IPS DF 4.7 (cell line): ENCODE results near the gene SUCLG2.

ENCODE experiments used
- DNase-seq: peaks from one replicate; pipeline ENCODE4 v3.0.0-alpha.2; 2013; ENCODE audit warnings: low spot score; ENCODE audit errors: extremely low read depth

SUCLG2 gene

DNA sequence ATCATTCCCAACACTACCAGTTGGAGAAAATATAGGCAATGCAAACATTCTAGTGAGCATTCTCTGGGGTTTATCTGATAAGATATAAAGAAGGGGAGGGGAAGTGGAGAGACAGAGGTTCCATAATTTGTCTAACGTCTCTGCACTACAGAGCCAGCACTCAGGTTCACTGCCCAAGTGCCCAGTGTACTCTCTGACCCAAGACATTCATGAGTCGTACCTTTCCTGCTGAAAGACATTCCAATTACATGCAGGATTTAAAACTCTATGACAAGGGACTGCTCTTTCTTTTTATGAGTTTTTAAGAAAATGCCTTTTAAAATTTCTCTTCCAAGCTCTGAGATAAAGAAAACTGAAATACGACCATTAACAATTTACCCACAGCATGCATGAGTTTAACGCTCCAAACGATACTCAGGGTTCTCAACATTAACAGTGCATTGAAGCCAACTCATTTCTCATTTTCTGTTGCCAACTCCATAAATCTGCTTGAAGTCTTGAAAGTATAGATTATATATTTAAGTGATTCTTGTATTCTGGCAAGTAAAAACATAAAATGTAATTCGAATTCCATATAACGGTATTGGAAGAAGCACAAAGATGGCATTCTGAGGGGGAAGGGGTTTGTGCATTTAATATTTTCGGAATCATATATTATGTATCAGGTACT is 193.4 kb downstream of the SUCLG2 start:
- DNase-seq, result no peak

DNA sequence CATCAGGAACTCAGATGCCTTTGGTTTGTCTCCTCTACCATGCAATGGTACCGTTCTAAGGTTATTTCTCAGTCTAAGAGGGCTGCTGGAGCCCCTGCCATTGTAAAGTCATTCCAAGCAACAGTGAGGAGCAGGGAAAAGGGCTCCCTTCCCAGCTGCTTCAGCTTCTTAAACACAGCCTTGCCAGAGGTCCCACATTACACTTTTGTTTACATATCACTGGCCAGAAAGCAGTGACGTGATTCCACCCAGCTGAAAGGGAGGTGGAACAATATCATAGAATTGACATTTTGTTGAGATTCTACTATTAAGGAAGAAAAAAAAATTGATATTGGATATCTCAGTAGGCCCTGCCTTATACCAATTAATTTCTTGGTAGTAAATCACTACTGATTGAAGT is 194.6 kb downstream of the SUCLG2 start:
- no peak for DNase-seq

DNA sequence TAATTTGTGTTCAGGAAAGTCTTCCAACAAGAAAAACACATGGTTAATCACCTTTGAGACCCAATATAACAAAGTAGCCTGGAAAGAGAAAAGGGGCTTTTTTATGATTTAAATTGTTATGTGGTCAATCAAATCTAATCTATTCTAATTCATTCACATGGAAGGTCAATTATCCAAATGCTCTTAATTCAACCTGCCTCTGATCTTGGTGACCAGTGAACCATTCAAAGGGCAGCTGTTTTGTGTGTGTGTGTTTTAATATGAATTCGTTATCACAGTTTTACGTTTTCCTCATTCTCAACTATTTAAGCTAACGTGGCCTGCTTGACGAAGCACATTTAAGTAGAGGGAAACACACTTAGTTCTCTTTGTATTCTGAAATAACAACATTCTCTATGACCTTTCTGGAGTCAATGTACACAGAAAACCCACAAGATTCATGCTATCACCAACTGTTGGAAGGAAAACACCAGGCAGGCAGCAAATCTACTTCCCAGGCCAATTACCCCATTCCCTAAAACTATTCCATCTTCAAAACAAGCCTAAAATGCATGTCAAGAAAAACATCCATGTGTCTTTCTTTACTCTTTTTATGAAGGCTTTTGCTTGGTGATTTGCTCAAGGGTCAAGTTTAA is 195.4 kb downstream of the SUCLG2 start:
- DNase-seq, result no peak

DNA sequence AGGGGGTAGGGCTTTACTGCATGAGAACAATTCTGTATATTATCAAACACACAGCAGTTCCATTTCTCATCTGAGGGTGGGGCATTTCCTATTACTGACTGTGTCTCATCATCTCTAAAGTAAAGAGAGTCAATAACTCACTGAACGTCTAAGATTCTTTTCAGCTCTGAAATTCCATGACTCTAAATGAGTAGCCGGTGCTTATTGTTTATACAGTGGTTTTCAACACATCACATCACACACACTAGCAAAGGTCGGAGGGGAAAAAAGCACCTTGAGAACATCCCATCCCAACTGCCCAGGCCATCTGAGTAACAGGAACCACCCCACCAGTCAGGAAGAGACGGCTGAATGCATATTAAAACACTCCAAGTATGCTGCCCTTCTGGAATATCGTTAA is 196.0 kb downstream of the SUCLG2 start:
- no peak for DNase-seq

DNA sequence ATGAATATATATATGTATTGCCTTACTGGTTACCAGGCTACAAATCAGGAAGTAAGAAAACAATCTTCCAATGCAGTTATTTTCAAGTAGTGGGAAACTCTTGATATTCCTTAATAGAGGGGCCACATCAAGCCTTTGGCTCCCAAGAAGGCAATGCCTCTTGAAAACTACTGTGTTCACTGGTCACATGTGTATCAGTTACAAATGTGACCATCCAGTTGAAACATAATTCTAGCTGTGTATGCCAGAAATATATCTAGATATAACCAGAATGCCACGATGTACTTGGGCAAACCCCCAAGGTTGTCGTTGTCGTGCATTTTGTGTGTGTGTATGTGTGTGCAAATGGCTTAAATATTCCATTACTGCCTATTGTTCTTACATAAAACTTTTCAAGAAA is 200.8 kb downstream of the SUCLG2 start:
- DNase-seq, result no peak

DNA sequence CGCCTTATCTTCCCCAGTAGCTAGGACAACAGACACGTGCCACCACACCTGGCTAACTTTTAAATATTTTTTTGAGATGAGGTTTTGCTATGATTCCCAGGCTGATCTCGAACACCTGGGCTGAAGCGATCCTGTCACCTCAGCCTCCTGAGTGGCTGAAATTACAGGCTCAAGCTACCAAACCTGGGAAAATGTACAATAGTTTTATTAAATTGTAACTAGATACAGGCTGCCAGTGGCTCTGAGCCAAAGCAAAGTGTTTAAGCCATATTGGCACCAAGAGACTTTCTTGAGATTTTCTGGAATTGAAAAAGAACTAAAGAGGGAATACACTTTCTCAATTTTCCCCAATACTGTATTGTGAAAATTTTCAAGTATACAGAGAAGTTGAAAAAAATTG is 204.3 kb downstream of the SUCLG2 start:
- DNase-seq, result no peak

DNA sequence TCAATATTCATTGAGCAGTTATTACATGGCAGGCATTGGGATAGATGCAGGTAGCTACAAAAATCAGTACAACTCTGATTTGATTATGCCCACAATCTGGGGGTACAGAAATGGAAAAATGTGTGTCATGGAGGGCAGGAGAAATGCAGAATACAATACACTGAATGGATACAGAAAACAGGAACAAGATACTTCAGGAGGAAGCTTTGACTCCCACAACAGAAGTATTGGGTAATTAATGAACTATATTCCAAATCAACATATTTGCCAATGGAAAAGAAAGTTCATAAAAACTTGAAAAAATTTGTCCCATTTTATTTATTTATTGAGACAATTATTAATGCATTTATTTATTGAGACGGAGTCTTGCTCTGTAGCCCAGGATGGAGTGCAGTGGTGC is 207.0 kb downstream of the SUCLG2 start:
- DNase-seq, result no peak

DNA sequence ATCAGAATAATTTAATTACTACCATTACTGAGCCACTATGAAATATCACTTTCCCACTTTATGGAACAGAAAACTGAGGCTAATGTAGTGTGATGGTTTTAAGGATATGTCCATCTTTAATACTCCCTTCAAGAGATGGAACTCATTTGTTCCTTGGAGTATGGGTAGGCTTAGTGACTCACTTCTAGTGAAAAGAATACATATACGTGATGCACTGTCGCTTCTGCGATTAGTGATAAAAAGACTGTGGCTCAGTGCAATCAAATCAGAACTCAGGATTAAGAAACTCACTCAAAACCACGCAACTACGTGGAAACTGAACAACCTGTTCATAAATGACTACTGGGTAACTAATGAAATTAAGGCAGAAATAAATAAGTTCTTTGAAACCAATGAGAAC is 216.6 kb downstream of the SUCLG2 start:
- DNase-seq, result no peak

DNA sequence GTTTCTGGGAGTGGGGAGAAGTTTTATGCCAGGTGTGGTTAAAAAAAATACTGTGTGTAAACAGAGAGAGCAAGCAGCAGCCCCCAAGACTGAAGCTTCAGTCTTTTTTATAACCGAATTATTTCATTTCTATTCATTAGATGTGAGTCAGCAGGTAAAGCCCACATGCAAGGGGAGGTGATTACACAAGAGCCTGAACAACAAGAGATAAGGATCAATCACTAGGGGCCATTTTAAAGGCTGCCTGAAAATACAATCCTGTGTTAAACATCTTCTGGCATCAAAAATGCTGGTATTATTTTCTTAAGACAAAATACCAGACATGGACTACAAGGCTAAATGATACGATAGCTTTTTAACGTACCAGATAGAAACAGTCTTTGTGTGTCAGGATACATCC is 217.3 kb downstream of the SUCLG2 start:
- no peak for DNase-seq

DNA sequence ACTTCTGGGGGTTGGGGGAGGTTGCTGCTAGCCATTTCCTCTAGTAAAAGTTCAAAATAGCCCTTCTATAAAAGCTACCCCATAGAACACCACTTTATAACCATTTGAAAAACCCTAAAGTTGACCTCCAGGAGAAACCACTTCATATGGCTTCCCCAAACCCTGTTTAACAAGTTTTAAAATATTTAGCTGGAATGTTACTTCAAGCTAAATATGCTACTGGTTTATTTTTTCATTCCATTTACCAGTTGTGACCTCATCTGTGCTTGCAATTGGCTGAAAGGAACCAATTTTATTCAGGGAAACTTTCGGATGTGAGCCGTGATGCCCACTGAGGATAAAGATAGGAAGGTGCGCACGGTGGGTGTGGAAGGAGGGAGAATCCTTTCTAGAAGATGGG is 221.3 kb downstream of the SUCLG2 start:
- DNase-seq, result no peak

DNA sequence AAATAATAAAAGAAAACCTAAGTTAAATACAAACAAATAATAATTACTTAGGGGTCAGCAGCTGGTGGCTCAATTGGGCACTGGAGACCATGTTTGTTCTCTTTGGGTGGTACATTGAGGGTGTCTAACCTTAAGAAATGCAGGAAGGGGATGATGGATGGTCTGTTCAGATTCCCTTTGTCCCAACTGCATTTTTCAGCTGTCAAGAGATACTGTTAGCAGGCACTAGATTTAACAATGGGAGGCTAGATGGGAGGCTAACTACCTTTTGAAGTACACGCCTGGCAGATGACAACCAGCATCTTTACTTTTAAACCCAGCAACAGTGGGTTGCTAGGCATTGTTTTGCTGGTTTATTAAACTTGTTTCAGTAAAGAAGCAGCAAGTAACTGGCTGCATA is 222.5 kb downstream of the SUCLG2 start:
- DNase-seq, result no peak

DNA sequence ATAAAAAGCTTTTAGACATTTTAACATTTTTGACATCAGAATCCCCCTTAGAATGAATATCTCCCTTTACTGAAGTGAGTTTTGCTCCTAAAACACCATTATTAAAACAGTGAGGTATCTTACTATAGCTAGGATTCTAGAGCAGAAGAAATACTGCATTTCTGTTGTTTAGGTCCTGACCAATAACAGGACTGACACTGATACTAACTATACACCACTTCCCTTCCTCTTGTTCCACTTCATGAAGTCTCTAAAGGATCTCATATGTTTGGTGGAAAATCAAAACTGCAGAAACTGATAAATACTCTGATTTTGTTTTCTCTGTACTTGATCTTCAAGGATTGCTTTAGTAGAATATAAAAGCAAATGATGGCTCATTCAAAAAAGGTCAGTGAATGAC is 230.7 kb downstream of the SUCLG2 start:
- no peak for DNase-seq

DNA sequence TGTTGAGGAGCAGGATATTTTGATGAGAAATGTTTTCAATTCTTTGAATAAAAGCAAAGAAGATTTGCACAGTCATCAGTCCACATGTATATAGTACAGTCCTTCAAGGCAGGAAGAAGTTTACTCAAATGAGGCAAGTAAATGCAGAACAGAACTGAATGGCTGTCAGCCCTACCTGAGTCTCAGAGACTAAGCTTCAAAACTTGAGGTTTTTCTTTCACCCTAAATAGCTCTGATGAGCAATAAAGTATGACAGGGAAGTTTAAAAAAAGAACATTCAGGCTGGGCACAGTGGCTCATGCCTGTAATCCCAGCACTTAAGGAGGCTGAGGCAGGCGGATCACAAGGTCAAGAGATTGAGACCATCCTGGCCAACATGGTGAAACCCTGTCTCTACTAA is 232.5 kb downstream of the SUCLG2 start:
- no peak for DNase-seq

DNA sequence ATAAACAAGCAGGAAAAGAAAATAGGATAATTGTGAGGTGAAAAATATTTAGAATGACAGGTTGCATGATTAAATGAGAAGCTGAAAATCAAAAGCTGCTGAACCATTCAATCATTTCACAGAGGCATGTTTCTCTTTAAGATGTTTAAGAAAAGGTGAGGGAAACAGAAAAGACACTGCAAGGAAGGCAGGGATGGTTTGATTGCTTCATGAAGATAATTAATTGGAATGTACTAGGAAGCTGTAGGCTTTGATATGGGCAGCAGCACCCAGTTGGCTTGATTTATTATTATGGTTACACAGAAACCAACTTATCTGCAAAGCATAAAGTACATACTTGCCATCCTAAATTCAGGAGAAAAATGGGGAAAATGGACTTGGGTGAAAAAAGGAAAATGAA is 234.6 kb downstream of the SUCLG2 start:
- no peak for DNase-seq

DNA sequence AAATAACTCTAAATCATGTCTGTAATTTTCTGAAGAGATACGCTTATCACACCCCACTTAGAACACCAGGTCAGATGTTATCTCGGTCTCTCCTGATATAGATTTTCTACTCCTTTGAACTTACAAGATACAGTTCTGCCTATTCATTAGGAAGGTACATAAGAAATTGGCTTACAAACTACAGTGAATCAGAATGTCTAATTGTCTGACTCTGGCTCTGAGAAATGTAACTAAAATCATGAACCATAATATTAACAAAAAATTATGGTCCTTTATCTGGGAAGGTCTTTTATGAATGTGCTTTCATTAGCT is 235.2 kb downstream of the SUCLG2 start:
- no peak for DNase-seq

DNA sequence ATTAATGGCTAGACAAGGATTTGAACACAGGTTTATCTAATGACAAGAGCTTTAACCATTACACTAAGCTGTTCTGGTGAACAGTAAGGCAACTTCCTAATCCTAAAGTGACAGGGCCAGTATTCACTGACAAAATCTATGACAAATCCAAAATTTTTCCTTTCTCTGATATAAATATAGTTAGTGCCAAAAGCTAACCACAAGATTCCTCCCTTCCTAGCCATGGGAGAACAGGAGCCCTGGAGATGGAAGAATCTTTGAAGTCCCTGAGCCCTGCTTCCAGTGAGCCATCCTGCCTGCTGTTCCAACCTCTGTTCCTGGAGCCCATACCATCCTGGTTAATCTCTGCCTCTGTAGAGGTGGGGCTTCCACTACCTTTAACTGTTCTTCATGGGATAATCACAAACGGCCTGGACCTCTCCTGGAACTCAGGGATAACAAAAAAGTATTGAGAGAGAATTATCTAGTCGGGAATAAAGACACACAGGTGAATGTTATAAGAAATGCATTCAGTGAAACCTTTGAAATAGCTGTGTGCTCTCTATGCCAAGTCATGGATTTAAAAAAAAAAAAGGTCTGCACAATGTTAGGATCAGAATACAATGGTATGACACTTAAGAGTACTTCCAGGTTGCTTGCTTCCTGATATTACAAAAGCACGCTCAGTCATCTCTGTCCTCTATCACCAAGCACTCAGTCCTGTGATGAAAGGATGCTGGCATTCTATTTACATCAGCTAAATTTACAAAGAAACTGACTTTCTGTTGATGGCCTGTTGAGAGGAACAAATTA is 235.8 kb downstream of the SUCLG2 start:
- no peak for DNase-seq

DNA sequence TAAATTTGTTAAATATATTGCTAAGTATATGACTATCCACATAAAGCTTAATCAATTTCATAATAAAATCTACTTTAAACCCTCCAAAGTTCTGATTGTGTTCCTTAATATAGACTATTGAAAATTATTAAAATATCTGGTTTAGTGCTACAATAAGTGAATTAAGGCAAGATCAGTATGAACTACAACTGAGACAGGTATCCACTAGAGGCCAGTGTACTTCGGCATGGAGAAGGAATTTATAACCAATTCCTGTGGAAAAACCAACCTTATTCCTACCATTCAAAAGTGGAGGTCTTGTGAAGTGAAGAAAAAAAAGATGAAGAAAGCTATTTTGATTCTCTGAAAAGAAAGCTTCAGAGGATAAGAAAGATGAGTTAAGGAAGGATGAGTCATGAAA is 237.7 kb downstream of the SUCLG2 start:
- no peak for DNase-seq

DNA sequence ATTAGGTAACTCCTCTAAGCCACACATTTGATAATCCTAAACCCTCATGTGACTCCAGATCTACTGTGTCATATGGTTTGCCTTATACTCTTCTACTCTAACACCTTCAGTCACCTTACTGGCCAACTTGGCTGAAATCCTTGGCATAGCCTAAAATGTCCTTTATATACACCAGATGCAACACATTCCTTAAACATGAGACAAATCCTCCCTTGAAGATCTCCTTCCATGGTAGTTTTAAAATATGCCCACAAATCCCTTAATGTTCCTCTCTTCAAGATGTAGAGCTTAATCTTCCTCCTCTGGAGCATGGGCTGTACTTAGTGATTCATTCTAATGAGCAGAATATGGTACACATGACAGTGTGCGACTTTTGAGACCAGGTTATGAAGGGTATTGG is 238.9 kb downstream of the SUCLG2 start:
- DNase-seq, result no peak

DNA sequence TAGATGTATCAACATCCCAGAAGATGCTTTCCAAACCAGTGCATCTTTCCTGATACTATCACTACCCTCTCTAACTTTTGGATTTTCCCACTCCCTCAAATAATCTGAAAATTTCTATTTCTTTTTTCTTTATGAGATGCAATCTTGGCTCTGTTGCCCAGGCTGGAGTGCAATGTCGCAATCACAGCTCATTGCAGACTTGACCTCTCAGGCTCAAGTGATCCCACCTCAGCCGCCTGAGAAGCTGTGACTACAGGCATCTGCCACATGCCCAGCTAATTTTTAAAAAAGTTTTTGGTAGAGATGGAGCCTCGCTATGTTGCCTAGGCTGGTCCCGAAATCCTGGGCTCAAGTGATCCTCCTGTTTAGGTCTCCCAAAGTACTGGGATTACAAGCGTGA is 239.7 kb downstream of the SUCLG2 start:
- no peak for DNase-seq

DNA sequence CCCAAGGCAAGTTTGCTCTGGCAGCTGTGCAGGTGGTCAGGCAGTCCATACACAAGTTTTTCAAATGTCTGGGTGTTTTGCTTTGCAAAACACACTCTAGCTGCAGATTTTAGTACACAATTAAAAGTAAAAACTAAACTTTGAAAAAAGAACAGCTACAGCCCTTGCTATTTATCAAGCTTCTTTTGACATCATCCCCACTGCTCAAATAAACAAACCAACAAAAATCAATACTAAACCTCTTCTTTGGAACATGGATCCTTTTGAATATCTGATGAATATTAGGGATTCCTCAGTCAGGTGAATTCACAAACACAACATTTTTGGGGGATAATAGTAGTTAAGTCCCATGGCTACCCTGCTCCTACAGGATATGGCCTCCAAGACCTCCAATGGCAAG is 249.2 kb downstream of the SUCLG2 start:
- DNase-seq, result no peak

DNA sequence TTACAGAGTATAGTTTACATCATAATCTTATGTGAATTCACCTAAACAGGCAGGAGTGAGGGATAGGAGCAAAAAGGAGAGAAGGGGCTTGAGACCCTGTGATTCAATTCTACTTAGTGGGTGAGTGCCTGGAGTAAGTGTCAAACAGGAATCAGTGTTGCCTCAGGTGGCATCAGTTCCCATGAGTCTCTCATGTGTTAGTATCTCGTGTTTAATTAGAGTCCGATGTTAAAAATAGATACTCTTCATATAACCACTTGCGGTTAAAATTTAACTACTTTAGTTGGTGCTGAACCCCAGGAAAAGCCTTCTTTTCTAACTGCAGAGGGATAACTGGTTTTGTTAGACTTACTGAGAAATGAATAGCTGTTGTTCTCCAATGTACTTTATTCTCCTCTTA is 251.5 kb downstream of the SUCLG2 start:
- no peak for DNase-seq

DNA sequence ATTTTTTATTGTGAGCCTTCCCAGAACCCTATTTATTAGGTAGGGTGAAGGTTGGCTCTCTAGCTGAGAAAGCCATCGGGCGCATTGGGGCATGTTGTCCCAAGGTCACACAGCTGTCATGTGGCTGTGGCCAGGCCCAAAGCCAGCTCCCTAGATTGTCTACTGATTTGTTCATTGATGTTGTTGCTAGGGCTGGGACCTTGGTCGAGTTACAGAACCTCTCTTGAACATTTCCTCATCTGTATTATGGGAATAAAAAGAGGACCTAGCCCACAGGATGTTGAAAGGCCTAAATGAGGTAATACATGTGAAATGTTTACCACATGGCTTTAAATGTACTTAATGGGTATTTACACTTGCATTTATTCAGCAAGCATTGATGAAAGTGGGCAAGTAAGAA is 252.5 kb downstream of the SUCLG2 start:
- no peak for DNase-seq

DNA sequence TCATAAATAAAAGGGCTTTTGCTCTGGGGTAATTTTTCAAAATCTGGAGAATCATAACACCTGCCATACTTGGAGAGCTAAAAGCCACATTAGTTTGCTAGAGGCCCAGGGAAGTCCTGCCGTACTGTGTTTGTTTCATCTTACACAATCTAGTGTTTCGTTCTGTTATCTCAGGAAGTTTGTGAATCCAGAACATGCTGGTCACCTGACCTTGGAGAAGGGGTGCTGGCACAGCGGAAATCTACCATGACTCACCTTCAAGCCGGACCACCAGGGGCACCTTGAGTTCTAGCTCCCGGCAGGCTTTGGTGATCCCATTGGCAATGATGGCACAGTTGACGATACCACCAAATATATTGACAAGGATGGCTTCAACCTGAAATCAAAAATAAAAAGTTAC is 253.9 kb downstream of the SUCLG2 start:
- no peak for DNase-seq
